Activated T-cell treated with anti-CD3 and anti-CD28 coated beads, Interleukin-2, amount 50 U/mL, for 4 hours (primary cell): Measurements from ENCODE around the gene ANTKMT. TPM values are rescaled to one million over a fixed set of nuclear protein-coding genes. Genes with fewer than 3 reads are reported as not detected.

Experiments
- ATAC-seq, 2 donors: fragments of 200-7000 bp; cut with Tn5 transposase; one replicate each; pipeline ENCODE4 v1.10.0; 2021
- DNase-seq: peaks from one replicate; pipeline ENCODE4 v3.0.0-alpha.2; 2020
- H3K27me3 Mint-ChIP-seq: one replicate; pipeline ENCODE4 v1.8.0; 2021; ENCODE audit warnings: low read depth, mixed read lengths
- H3K36me3 Mint-ChIP-seq: one replicate; pipeline ENCODE4 v1.8.0; 2022; ENCODE audit warnings: mixed read lengths; ENCODE audit not compliant: insufficient read depth
- H3K4me1 Mint-ChIP-seq: one replicate; pipeline ENCODE4 v1.8.0; 2021; ENCODE audit warnings: low read depth, mixed read lengths
- H3K4me3 Mint-ChIP-seq: one replicate; pipeline ENCODE4 v1.8.0; 2021; ENCODE audit warnings: mild to moderate bottlenecking, moderate library complexity, mixed read lengths
- H3K9me3 Mint-ChIP-seq: one replicate; pipeline ENCODE4 v1.8.0; 2021; ENCODE audit warnings: mixed read lengths
- total RNA-seq, 3 donors: library from RNA; stranded (reverse); gene quantifications; one replicate each; pipeline ENCODE4 v1.2.1, GENCODE V29; 2021

Gene ANTKMT
- total RNA-seq, 3 donors from 2014 or later: 66.0 to 75.0 (median 67.8) TPM

GRCh38 chr16:760545-761343, 39.8 kb downstream of the ANTKMT start, which contains the start of gene MSLN:
MSLN (plus strand) TSS chr16:760734; CDS start chr16:762681, 1,947 bp downstream.
- H3K4me1 Mint-ChIP-seq: no peaks in the 10 kb centered on the region
- no peaks in the 10 kb centered on the region for H3K9me3 Mint-ChIP-seq
- H3K4me3 Mint-ChIP-seq: no peak within 1 kb of the TSS
- DNase-seq (no peak), ATAC-seq (no peak)
- no peaks in the 10 kb centered on the region for H3K36me3 Mint-ChIP-seq
- peaks cover 2% of the 10 kb centered on the region for H3K27me3 Mint-ChIP-seq

DNA sequence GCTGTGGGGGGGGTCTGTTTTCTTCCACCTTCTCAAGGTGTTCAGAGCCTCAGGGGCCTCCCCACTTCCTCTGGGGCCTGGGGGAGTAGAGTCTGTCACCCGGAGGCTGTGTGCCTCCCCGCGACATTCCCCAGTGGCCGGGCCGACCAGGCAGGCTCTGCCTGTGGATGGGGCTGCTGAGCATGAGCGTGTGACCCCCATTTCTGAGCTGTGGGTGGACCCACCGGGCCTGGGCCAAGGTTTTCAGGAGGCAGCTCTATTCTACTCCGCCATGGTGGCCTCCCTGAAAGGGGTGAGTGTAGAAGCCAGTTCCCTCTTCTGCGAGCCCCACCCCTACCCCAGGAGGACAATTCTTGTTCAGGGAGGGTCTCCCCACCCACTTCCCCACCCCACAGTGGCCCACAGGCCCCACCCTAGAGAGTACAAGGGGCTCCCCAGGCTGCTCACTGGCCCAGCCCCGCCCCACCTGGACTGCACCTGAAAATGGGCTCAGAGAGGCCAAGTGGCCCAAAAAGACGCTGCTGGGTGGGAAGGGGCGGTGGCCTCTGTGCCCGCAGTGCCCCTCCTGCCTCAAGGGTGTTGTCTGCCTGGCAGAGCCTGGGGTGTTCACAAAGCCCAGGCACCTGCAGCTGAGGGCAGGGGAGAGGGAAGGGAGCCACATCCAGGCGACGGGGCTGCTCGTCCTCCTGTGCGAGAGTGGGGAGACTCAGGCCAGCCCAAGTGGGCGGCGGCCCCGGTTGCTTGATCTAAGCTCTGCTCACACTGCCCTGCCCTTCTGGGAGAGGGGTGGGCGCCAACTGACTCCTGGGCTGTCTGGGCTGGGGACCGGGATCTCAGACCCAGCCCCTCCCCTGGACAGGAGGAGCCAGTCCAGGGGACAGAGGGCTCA, 40.9 kb downstream of the ANTKMT start:
- Mint-ChIP-seq H3K4me1 (no peaks in the 10 kb centered on the region), H3K4me3 (no peak overlapping the region), H3K27me3 (peaks cover 2% of the 10 kb centered on the region), H3K36me3 (no peaks in the 10 kb centered on the region), H3K9me3 (no peaks in the 10 kb centered on the region)
- ATAC-seq (no peak), DNase-seq (no peak)

- no peak for ATAC-seq
- no peak overlapping the region for H3K4me3 Mint-ChIP-seq
Measured at GRCh38 chr16:762595-763268, 41.8 kb downstream of the ANTKMT start.

GRCh38 chr16:763369-764183, 42.6 kb downstream of the ANTKMT start:
- H3K9me3 Mint-ChIP-seq: no peaks in the 10 kb centered on the region
- no peak for DNase-seq
- no peaks in the 10 kb centered on the region for H3K27me3 Mint-ChIP-seq
- ATAC-seq: no peak
- H3K4me3 Mint-ChIP-seq: no peak overlapping the region
- no peaks in the 10 kb centered on the region for H3K4me1 Mint-ChIP-seq
- H3K36me3 Mint-ChIP-seq: no peaks in the 10 kb centered on the region

More at GRCh38 chr16:762595-763268, 41.8 kb downstream of the ANTKMT start:
- no peaks in the 10 kb centered on the region for H3K36me3 Mint-ChIP-seq
- H3K9me3 Mint-ChIP-seq: no peaks in the 10 kb centered on the region
- H3K27me3 Mint-ChIP-seq: no peaks in the 10 kb centered on the region
- no peaks in the 10 kb centered on the region for H3K4me1 Mint-ChIP-seq
- no peak for DNase-seq

- no peaks in the 10 kb centered on the region for H3K36me3 Mint-ChIP-seq
- no peaks in the 10 kb centered on the region for H3K27me3 Mint-ChIP-seq
- no peaks in the 10 kb centered on the region for H3K9me3 Mint-ChIP-seq
- no peaks in the 10 kb centered on the region for H3K4me1 Mint-ChIP-seq
- ATAC-seq (no peak), DNase-seq (no peak)
- H3K4me3 Mint-ChIP-seq: no peak overlapping the region
Measured at GRCh38 chr16:764184-764750, 43.3 kb downstream of the ANTKMT start.

DNA sequence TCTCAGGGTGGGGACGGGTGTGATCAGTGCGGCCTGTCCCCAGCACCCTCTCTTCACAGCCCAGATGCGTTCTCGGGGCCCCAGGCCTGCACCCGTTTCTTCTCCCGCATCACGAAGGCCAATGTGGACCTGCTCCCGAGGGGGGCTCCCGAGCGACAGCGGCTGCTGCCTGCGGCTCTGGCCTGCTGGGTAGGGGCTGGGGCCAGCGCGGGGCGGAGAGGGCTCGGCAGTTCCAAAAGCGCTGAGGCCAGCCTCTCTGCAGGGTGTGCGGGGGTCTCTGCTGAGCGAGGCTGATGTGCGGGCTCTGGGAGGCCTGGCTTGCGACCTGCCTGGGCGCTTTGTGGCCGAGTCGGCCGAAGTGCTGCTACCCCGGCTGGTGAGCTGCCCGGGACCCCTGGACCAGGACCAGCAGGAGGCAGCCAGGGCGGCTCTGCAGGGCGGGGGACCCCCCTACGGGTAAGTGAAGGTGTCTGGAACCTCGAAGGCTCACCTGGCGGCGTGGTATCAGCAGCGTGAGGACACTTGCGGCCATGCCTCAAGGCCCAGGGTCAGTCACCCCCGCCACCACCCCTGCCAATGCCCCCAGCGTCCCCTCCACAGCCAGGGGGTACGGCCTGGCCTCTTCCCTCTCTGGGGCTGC, 44.0 kb downstream of the ANTKMT start:
- ATAC-seq (no peak), DNase-seq (no peak)
- H3K9me3 Mint-ChIP-seq: no peaks in the 10 kb centered on the region
- H3K36me3 Mint-ChIP-seq: no peaks in the 10 kb centered on the region
- H3K4me3 Mint-ChIP-seq: no peak overlapping the region
- H3K27me3 Mint-ChIP-seq: no peaks in the 10 kb centered on the region
- H3K4me1 Mint-ChIP-seq: no peaks in the 10 kb centered on the region

DNA sequence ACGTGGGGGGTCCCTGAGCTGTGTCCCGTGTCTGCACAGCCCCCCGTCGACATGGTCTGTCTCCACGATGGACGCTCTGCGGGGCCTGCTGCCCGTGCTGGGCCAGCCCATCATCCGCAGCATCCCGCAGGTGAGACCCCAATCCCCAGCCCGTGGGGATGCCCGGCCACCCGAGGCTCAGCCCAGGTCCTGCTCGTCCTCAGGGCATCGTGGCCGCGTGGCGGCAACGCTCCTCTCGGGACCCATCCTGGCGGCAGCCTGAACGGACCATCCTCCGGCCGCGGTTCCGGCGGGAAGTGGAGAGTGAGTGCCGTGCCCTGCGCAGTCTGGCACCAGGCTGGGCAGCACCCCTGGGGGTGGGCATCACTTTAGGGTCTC, 44.5 kb downstream of the ANTKMT start:
- DNase-seq (no peak), ATAC-seq (no peak)
- Mint-ChIP-seq H3K9me3 (no peaks in the 10 kb centered on the region), H3K4me1 (no peaks in the 10 kb centered on the region), H3K27me3 (no peaks in the 10 kb centered on the region), H3K36me3 (no peaks in the 10 kb centered on the region), H3K4me3 (no peak overlapping the region)

- no peaks in the 10 kb centered on the region for H3K4me1 Mint-ChIP-seq
Measured at GRCh38 chr16:766008-766819, 45.3 kb downstream of the ANTKMT start.

GRCh38 chr16:766820-767640, 46.1 kb downstream of the ANTKMT start:
- Mint-ChIP-seq H3K9me3 (no peaks in the 10 kb centered on the region), H3K27me3 (no peaks in the 10 kb centered on the region), H3K4me3 (no peak overlapping the region), H3K36me3 (no peaks in the 10 kb centered on the region), H3K4me1 (no peaks in the 10 kb centered on the region)
- DNase-seq (no peak), ATAC-seq (no peak)

More at GRCh38 chr16:766008-766819, 45.3 kb downstream of the ANTKMT start:
- Mint-ChIP-seq H3K36me3 (no peaks in the 10 kb centered on the region), H3K27me3 (no peaks in the 10 kb centered on the region), H3K9me3 (no peaks in the 10 kb centered on the region), H3K4me3 (no peak overlapping the region)
- no peak for DNase-seq
- ATAC-seq: no peak

GRCh38 chr16:767743-768235, 46.8 kb downstream of the ANTKMT start:
- DNase-seq (no peak), ATAC-seq (no peak)
- H3K36me3 Mint-ChIP-seq: no peaks in the 10 kb centered on the region
- no peaks in the 10 kb centered on the region for H3K27me3 Mint-ChIP-seq
- H3K9me3 Mint-ChIP-seq: no peaks in the 10 kb centered on the region
- H3K4me1 Mint-ChIP-seq: no peaks in the 10 kb centered on the region
- H3K4me3 Mint-ChIP-seq: no peak overlapping the region

DNA sequence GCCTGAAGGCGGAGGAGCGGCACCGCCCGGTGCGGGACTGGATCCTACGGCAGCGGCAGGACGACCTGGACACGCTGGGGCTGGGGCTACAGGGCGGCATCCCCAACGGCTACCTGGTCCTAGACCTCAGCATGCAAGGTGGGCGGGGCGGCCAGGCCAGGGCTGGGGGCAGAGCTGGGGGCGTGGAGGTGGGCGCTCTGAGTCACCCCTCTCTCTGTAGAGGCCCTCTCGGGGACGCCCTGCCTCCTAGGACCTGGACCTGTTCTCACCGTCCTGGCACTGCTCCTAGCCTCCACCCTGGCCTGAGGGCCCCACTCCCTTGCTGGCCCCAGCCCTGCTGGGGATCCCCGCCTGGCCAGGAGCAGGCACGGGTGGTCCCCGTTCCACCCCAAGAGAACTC, 47.5 kb downstream of the ANTKMT start:
- Mint-ChIP-seq H3K36me3 (no peaks in the 10 kb centered on the region), H3K9me3 (no peaks in the 10 kb centered on the region), H3K27me3 (no peaks in the 10 kb centered on the region), H3K4me1 (no peaks in the 10 kb centered on the region), H3K4me3 (no peak overlapping the region)
- ATAC-seq: no peak
- no peak for DNase-seq
